Adrenal gland (tissue), 12 donors: Measurements from ENCODE around the gene RASAL1. TPM values are rescaled to one million over a fixed set of nuclear protein-coding genes. Genes with fewer than 3 reads are reported as not detected.
A peak's percentile ranks its signal among the peaks of the same experiment; 100 is the strongest.

ENCODE experiments used
- DNase-seq, 7 donors: peaks; one replicate each; pipeline ENCODE4 v3.0.0-alpha.2; 2019 to 2020
- H3K27ac ChIP-seq, 5 donors: fragments of 200-600 bp; sonication (generic) in 4 of 5; 1 replicate in 3 of 5; 2 replicates in 2 of 5; pipeline versions ENCODE4 v1.5.1 to v1.8.0; 2016 to 2020; ENCODE audit warnings: mild to moderate bottlenecking in 1 of 5
- H3K27me3 ChIP-seq: fragments of 200-600 bp; 2 replicates; pipeline ENCODE4 v1.8.0; 2021
- H3K36me3 ChIP-seq, 2 donors: fragments of 200-600 bp; replicated peaks in 1 of 2; 1 replicate in 1 of 2; 2 replicates in 1 of 2; pipeline versions ENCODE4 v1.5.1 to v1.8.0; 2018 to 2022
- H3K4me1 ChIP-seq, 2 donors: fragments of 200-600 bp; replicated peaks in 1 of 2; 1 replicate in 1 of 2; 2 replicates in 1 of 2; pipeline versions ENCODE4 v1.5.1 to v1.8.0; 2018 to 2021
- H3K4me3 ChIP-seq, 4 donors: fragments of 200-600 bp; sonication (generic) in 3 of 4; one replicate each; pipeline ENCODE4 v1.5.1; 2016 to 2018
- H3K9me3 ChIP-seq, 3 donors: fragments of 200-600 bp; sonication (generic) in 1 of 3; replicated peaks in 1 of 3; 1 replicate in 2 of 3; 2 replicates in 1 of 3; pipeline versions ENCODE4 v1.5.1 to v1.8.0; 2016 to 2021
- POLR2A ChIP-seq, 2 donors: fragments of 450-650 bp; IDR thresholded peaks; one replicate each; pipeline ENCODE4 v1.6.1; 2017; ENCODE audit warnings: antibody characterized with exemption in 2 of 2, mild to moderate bottlenecking in 2 of 2, moderate library complexity in 1 of 2
- WGBS, 4 donors: extraction: QIAGEN DNeasy Blood & Tissue Kit in 2 of 4; methylation state at CpG; one replicate each; pipeline versions ENCODE4 v1.1.5 to v1.1.7; 2013 to 2017; 5-methylcytosine and 5-hydroxymethylcytosine counted together
- intact Hi-C, 2 donors: fragments of 100-400 bp; cut with DNase I; formaldehyde crosslinking; loops; one replicate each; pipeline versions ENCODE4 v1.14.1 to v1.15.0; 2022 to 2023
- polyA plus RNA-seq, 3 donors: library from polyadenylated mRNA; stranded (reverse); fragments of 200-250 nt in 2 of 3; fragments of 350-450 nt in 1 of 3; fragmentation: Illumina TruSeq in 1 of 3; extraction: RNeasy Lipid Tissue Mini Kit (QIAGEN cat#74804) in 1 of 3; gene quantifications; one replicate each; pipeline ENCODE4 v1.2.3, GENCODE V29; 2013 to 2014
- total RNA-seq, 9 donors: library from RNA; depleted of rRNA in 4 of 9; stranded (reverse); fragments of >200 nt in 4 of 9; fragments of 120-200 nt in 1 of 9; fragmentation: NEBNext Ultra II Directional in 1 of 9; extraction: Animal tissue kit (Norgen Biotek cat#: 25700) in 1 of 9; gene quantifications; one replicate each; pipeline versions ENCODE4 v1.1.0 to v1.2.4, GENCODE V29; 2013 to 2023
- TF ChIP-seq, protein P1 (sequence below), 6 experiments: fragments of 450-650 bp in 4 of 6; fragments of 200-600 bp in 2 of 6; sonication (generic) in 1 of 6; IDR thresholded peaks; 1 replicate in 5 of 6; 2 replicates in 1 of 6; pipeline versions ENCODE4 v1.5.1 to v1.8.0; 2016 to 2021; ENCODE audit warnings: antibody characterized with exemption in 6 of 6, mild to moderate bottlenecking in 2 of 6, moderate library complexity in 1 of 6
- donor health status: healthy with polysubstance abuse.
- donor health status: Bipolar disorder and iron deficiency.
- donor health status: DM: yes; HTN: yes; CAD: no.
- donor health status: DM: no; HTN: no; CAD: no.
- donor health status: DM: no; HTN: no; CAD: no.
- donor health status: DM: yes; HTN: yes; CAD: no.

The RASAL1 gene
- total and polyA plus RNA-seq, 12 donors = 22.6 to 90.4 (median 43.3) TPM

DNA sequence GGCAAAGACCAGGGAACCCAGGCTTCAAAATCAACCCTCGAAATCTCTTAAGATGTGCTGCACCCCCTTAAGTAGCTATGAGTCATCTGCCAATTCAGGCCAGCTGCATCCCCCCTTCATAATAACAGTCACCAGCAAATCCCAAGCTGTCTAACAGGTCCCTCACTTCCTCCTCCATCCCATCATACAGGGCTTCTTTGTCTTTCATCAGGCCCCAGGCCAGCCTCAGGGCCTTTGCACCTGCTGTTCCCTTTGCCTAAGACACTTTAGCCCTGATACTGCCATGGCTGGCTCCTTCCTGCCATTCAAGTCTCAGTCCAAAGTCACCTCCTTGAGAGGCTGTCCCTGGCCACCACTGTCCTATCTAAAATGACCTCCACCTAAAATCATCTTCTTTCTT lies 4.0 kb downstream of the RASAL1 start:
- intact Hi-C loops = no loop called here
- no peaks in the 10 kb centered on the region for H3K27me3 ChIP-seq

GRCh38 chr12:113130457-113131135 lies 5.0 kb downstream of the RASAL1 start:
- peak; percentile 66 to 89 (median 72) for DNase-seq
- no peaks in the 10 kb centered on the region for H3K27me3 ChIP-seq
- H3K9me3 ChIP-seq = no peaks in the 10 kb centered on the region
- H3K36me3 ChIP-seq = no peaks in the 10 kb centered on the region
- intact Hi-C loops = no loop called here
- H3K4me3 ChIP-seq = no peak overlapping the region
- TF ChIP-seq, protein P1, sequence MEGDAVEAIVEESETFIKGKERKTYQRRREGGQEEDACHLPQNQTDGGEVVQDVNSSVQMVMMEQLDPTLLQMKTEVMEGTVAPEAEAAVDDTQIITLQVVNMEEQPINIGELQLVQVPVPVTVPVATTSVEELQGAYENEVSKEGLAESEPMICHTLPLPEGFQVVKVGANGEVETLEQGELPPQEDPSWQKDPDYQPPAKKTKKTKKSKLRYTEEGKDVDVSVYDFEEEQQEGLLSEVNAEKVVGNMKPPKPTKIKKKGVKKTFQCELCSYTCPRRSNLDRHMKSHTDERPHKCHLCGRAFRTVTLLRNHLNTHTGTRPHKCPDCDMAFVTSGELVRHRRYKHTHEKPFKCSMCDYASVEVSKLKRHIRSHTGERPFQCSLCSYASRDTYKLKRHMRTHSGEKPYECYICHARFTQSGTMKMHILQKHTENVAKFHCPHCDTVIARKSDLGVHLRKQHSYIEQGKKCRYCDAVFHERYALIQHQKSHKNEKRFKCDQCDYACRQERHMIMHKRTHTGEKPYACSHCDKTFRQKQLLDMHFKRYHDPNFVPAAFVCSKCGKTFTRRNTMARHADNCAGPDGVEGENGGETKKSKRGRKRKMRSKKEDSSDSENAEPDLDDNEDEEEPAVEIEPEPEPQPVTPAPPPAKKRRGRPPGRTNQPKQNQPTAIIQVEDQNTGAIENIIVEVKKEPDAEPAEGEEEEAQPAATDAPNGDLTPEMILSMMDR (IDR thresholded peaks at IDR 0.05) = peak in 2 of 6 experiments; percentile 9 to 13
- TF ChIP-seq POLR2A (IDR thresholded peaks at IDR 0.05) = peak in 1 of 2 donors; percentile 42
- H3K27ac ChIP-seq = peak overlapping the region in 3 of 5 donors; percentile 8 to 71 (median 19)
- 26 to 33% (median 31%) methylated on average over 3 to 18 of the region's 18 CpGs for WGBS, 4 donors
- peaks cover 0 to 14% of the 10 kb centered on the region in 2 donors for H3K4me1 ChIP-seq

More for the DNA sequence above, 4.0 kb downstream of the RASAL1 start:
- H3K36me3 ChIP-seq = no peaks in the 10 kb centered on the region
- peaks cover 0 to 22% of the 10 kb centered on the region in 2 donors for H3K4me1 ChIP-seq
- H3K27ac ChIP-seq = no peak overlapping the region
- no peak overlapping the region for H3K4me3 ChIP-seq
- H3K9me3 ChIP-seq = no peaks in the 10 kb centered on the region
- 80 to 90% (median 86%) methylated on average over 1 of the region's 1 CpG for WGBS, 4 donors
- no peak for TF ChIP-seq POLR2A (IDR thresholded peaks at IDR 0.05)
- no peak for DNase-seq

DNA sequence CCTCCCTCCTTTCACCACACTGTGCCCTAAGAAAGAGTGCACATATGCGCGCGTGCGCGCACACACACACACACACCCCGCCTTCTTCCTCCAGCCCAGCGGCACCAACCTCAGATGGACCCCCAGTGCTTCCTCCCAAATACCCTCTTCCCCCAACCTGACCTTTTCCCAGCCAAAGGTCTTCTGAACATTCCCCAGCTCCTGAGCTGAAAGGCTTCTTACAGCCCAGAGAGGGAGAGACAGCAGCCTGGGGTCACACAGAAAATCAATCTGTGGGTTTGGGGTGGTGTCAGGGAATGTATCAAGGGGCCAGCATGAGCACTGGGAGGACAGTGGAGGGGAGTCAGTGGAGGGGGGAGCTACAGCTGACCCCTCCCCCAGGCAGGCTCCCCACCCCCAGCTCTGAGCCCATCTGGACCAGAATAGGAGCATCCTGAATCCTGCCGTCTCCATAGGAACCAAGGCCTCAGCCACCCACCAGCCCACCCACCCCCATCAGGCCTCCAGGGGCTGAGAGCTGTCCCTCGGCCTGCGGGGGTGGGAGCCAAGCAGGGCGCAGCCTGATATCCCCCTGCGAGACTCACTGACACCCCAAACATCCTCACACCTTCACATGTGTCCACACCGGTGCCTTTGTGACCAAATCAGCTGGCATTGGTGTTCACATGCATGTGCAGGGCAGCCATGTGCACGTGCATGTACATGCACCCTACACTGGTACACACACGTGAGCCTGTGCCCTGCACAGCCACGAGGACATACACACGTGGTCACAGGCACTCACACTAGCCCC lies 5.7 kb downstream of the RASAL1 start:
- Histone ChIP-seq H3K4me1 (peaks cover 0 to 13% of the 10 kb centered on the region in 2 donors), H3K27ac (peak overlapping the region in 2 of 5 donors; percentile 8 to 71), H3K27me3 (no peaks in the 10 kb centered on the region), H3K9me3 (no peaks in the 10 kb centered on the region), H3K36me3 (no peaks in the 10 kb centered on the region), H3K4me3 (no peak overlapping the region)
- intact Hi-C loops = no loop called here
- WGBS, 4 donors = 70 to 76% (median 73%) methylated on average over 14 to 17 of the region's 17 CpGs
- TF ChIP-seq, protein P1 (IDR thresholded peaks at IDR 0.05) = no peak
- TF ChIP-seq POLR2A (IDR thresholded peaks at IDR 0.05) = no peak
- DNase-seq = no peak

GRCh38 chr12:113128802-113129663 lies 6.5 kb downstream of the RASAL1 start:
- Histone ChIP-seq H3K4me3 (no peak overlapping the region), H3K27me3 (no peaks in the 10 kb centered on the region), H3K9me3 (no peaks in the 10 kb centered on the region), H3K36me3 (no peaks in the 10 kb centered on the region), H3K4me1 (peaks cover 0 to 11% of the 10 kb centered on the region in 2 donors), H3K27ac (no peak overlapping the region)
- intact Hi-C loops = no loop called here
- TF ChIP-seq, protein P1 (IDR thresholded peaks at IDR 0.05) = no peak
- no peak for TF ChIP-seq POLR2A (IDR thresholded peaks at IDR 0.05)
- WGBS, 4 donors = 64 to 74% (median 71%) methylated on average over 8 to 9 of the region's 9 CpGs
- no peak for DNase-seq
